Esophagus mucosa (tissue), 1 donor: Measurements from ENCODE around the gene SMCHD1. TPM values are rescaled to one million over a fixed set of nuclear protein-coding genes. Genes with fewer than 3 reads are reported as not detected.
"Not testable (repeated sequence)": the region's sequence is repeated elsewhere in the genome, so short reads cannot be mapped to it uniquely, and the experiment has no call there.

ENCODE experiments used
- ATAC-seq: fragments of 200-7000 bp; cut with Tn5 transposase; one replicate; pipeline ENCODE4 v1.9.1; 2020
- total RNA-seq: library from RNA; stranded (reverse); gene quantifications from one replicate; pipeline ENCODE4 v1.2.4, GENCODE V29; 2023
- donor health status: DM: yes; HTN: yes; CAD: no.

The SMCHD1 gene
- total RNA-seq, 1 donor from 2014 or later: 20.9 TPM

GRCh38 chr18:2657788-2658458 lies 2.4 kb downstream of the SMCHD1 start:
- no peak for ATAC-seq

- ATAC-seq: not testable (repeated sequence)
Measured at GRCh38 chr18:2660849-2661248, 5.3 kb downstream of the SMCHD1 start.

- not testable (repeated sequence) for ATAC-seq
Measured at GRCh38 chr18:2662288-2662687, 6.8 kb downstream of the SMCHD1 start.

- ATAC-seq: no peak
Measured at GRCh38 chr18:2662990-2663389, 7.5 kb downstream of the SMCHD1 start.

GRCh38 chr18:2672410-2672809 lies 16.9 kb downstream of the SMCHD1 start:
- no peak for ATAC-seq

GRCh38 chr18:2672872-2673271 lies 17.3 kb downstream of the SMCHD1 start:
- ATAC-seq: no peak

- not testable (repeated sequence) for ATAC-seq
Measured at GRCh38 chr18:2678933-2679332, 23.4 kb downstream of the SMCHD1 start.

- no peak for ATAC-seq
Measured at GRCh38 chr18:2680216-2680792, 24.8 kb downstream of the SMCHD1 start.

GRCh38 chr18:2681993-2682603 lies 26.6 kb downstream of the SMCHD1 start:
- ATAC-seq: no peak

- ATAC-seq: no peak
Measured at GRCh38 chr18:2683055-2683454, 27.5 kb downstream of the SMCHD1 start.

GRCh38 chr18:2686349-2686968 lies 30.9 kb downstream of the SMCHD1 start:
- no peak for ATAC-seq

- no peak for ATAC-seq
Measured at GRCh38 chr18:2687390-2688001, 32.0 kb downstream of the SMCHD1 start.

GRCh38 chr18:2692508-2692907 lies 37.0 kb downstream of the SMCHD1 start:
- no peak for ATAC-seq

GRCh38 chr18:2697184-2697583 lies 41.7 kb downstream of the SMCHD1 start:
- no peak for ATAC-seq

GRCh38 chr18:2699001-2699400 lies 43.5 kb downstream of the SMCHD1 start:
- no peak for ATAC-seq

- ATAC-seq: no peak
Measured at GRCh38 chr18:2704541-2704940, 49.0 kb downstream of the SMCHD1 start.

- no peak for ATAC-seq
Measured at GRCh38 chr18:2706903-2707302, 51.4 kb downstream of the SMCHD1 start.

- ATAC-seq: no peak
Measured at GRCh38 chr18:2707551-2708168, 52.1 kb downstream of the SMCHD1 start.

- no peak for ATAC-seq
Measured at GRCh38 chr18:2709316-2709715, 53.8 kb downstream of the SMCHD1 start.

- no peak for ATAC-seq
Measured at GRCh38 chr18:2714140-2714539, 58.6 kb downstream of the SMCHD1 start.

- peak; percentile 57 for ATAC-seq
Measured at GRCh38 chr18:2715990-2716389, 60.5 kb downstream of the SMCHD1 start.

GRCh38 chr18:2716394-2717326 lies 61.1 kb downstream of the SMCHD1 start:
- ATAC-seq: no peak
